Naive B cell (primary cell): ENCODE results near the gene SSUH2. TPM values are rescaled to one million over a fixed set of nuclear protein-coding genes. Genes with fewer than 3 reads are reported as not detected.

Experiments
- ATAC-seq, 2 donors: fragments of 150-1000 bp; cut with Tn5 transposase; 2 replicates each; pipeline ENCODE4 v1.10.0; 2021; ENCODE audit warnings: low read depth in 2 of 2, mild to moderate bottlenecking in 2 of 2, moderate library complexity in 2 of 2
- DNase-seq: peaks from one replicate; pipeline ENCODE4 v3.0.0; 2022
- H3K27ac Mint-ChIP-seq, 6 donors: one replicate each; pipeline ENCODE4 v1.8.0; 2020 to 2022; ENCODE audit warnings: mild to moderate bottlenecking in 6 of 6, mixed read lengths in 6 of 6, moderate library complexity in 5 of 6, inconsistent platforms in 2 of 6
- H3K27me3 Mint-ChIP-seq, 3 donors: one replicate each; pipeline ENCODE4 v1.8.0; 2021 to 2022; ENCODE audit warnings: mixed read lengths in 3 of 3, mild to moderate bottlenecking in 1 of 3
- H3K36me3 Mint-ChIP-seq, 2 donors: one replicate each; pipeline ENCODE4 v1.8.0; 2020 to 2022; ENCODE audit warnings: mixed read lengths in 2 of 2, inconsistent platforms in 1 of 2, mild to moderate bottlenecking in 1 of 2
- H3K4me1 Mint-ChIP-seq, 3 donors: one replicate each; pipeline ENCODE4 v1.8.0; 2020 to 2022; ENCODE audit warnings: mixed read lengths in 3 of 3, inconsistent platforms in 1 of 3, mild to moderate bottlenecking in 1 of 3, moderate library complexity in 1 of 3
- H3K4me3 Mint-ChIP-seq, 8 donors: one replicate each; pipeline ENCODE4 v1.8.0; 2020 to 2022; ENCODE audit warnings: mild to moderate bottlenecking in 8 of 8, mixed read lengths in 8 of 8, moderate library complexity in 8 of 8, inconsistent platforms in 2 of 8
- H3K9me3 Mint-ChIP-seq, 7 donors: one replicate each; pipeline ENCODE4 v1.8.0; 2020 to 2022; ENCODE audit warnings: mixed read lengths in 7 of 7, mild to moderate bottlenecking in 5 of 7, inconsistent platforms in 2 of 7, moderate library complexity in 1 of 7
- polyA plus RNA-seq, 6 donors: library from polyadenylated mRNA; unstranded; fragments of 300-500 nt; fragmentation: Illumina TruSeq; gene quantifications; one replicate each; pipeline ENCODE4 v1.2.3, GENCODE V29; 2021; ENCODE audit warnings: low read depth in 6 of 6

Gene SSUH2
- polyA plus RNA-seq, 6 donors from 2014 or later, result not detected

DNA sequence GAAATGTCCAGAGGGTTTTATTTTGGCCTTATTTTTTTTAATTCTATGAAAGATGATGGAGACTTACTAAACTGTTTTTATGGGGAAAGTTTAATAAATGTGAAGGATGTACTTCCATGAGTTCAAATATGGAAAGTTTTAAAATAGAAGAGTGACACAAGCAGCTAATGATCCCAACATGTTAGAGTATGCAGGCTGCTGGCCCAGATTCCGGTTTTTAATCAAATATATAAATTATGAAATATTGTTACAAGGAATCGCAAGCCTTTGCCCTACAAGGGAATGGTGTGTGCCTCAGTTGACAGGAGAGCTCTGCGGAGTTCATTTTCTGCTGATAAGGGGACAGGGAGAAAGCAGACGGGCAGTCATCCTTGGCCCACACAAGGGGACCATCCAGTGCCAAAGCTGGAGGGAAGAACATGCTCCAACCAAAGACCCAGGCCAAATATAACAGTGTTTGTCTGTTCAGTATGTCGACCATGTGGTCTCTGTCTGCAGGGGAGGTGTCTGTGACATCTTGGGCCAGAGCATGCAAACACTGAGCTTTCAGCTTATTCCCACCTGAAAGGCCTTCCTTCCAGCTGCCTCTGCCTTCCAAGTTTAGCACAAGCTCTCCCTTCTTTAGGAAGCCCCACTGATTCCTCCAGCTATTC, 69.8 kb downstream of the SSUH2 start:
- DNase-seq (no peak), ATAC-seq (no peak)
- Mint-ChIP-seq H3K27ac (no peak overlapping the region), H3K36me3 (no peaks in the 10 kb centered on the region), H3K27me3 (peaks cover 0 to 11% (median 0%) of the 10 kb centered on the region in 3 donors), H3K4me3 (no peak overlapping the region), H3K9me3 (peaks cover 0 to 4% (median 0%) of the 10 kb centered on the region in 7 donors), H3K4me1 (peaks cover 0 to 8% (median 0%) of the 10 kb centered on the region in 3 donors)

DNA sequence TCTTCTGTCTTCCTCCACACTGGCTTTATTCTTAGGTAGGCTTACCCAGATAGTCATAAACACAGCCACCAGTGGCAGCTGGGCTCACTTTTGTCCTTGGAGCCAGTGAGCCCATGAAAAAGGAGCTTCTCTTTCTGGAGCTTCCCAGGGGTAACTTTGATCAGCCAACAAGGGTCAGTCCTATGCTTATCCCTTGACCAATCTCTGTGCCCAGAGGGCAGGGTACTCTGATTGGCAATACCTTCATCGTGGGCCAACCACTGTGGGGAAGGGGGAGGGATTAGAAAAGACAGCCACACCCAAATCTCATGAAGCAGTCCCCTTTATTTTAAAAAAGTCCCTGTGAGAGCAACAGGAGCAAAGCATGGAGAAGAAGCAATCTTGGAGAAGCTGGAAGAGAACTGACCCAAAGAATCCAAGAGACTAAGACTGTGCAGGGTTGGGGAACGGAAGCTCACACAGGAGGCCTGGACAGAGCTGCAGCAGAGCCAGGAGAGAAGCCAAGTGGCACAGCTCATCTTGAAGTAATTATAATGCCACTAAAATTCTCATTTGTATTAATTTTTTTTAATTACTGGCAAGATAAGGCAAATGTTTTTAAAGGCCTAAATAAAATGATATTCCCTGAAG, 70.4 kb downstream of the SSUH2 start:
- H3K9me3 Mint-ChIP-seq, result peaks cover 0 to 5% (median 0%) of the 10 kb centered on the region in 7 donors
- no peak for ATAC-seq
- no peak for DNase-seq
- H3K27ac Mint-ChIP-seq, result peak overlapping the region in 1 of 6 donors; percentile 81
- peaks cover 0 to 8% (median 0%) of the 10 kb centered on the region in 3 donors for H3K4me1 Mint-ChIP-seq
- peaks cover 0 to 9% (median 2%) of the 10 kb centered on the region in 3 donors for H3K27me3 Mint-ChIP-seq
- H3K36me3 Mint-ChIP-seq, result no peaks in the 10 kb centered on the region
- H3K4me3 Mint-ChIP-seq, result no peak overlapping the region

DNA sequence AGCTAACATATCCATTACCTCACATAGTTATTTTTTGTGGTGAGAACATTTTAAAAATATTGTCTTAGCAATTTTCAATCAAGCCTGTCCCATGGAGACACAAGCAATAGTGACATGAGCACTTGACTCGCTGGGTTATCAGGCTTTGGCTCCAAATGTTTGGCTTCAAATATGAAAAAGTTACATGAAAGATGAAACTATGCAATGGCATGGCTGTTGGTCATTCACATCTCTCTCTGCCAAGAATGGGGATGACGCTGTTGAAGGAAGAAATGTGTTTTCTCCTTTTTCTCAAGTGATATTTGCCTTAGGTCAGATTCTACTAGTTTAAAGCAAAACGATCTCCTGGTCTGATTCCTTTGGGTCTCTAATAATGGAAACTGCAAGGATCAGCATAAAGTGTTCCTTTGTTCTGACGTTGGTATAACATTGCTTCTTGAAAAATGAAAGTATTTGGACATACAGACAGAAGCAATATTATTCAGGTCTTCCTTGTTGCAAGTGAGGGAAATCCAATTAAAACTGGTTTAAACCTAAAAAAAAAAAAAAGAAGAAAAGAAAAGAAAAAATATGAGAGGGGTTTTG, 71.2 kb downstream of the SSUH2 start:
- no peak for ATAC-seq
- no peak overlapping the region for H3K4me3 Mint-ChIP-seq
- DNase-seq, result no peak
- H3K36me3 Mint-ChIP-seq, result no peaks in the 10 kb centered on the region
- peaks cover 0 to 7% (median 5%) of the 10 kb centered on the region in 3 donors for H3K27me3 Mint-ChIP-seq
- H3K27ac Mint-ChIP-seq, result no peak overlapping the region
- H3K4me1 Mint-ChIP-seq, result peaks cover 0 to 8% (median 0%) of the 10 kb centered on the region in 3 donors
- peaks cover 0 to 6% (median 0%) of the 10 kb centered on the region in 7 donors for H3K9me3 Mint-ChIP-seq

DNA sequence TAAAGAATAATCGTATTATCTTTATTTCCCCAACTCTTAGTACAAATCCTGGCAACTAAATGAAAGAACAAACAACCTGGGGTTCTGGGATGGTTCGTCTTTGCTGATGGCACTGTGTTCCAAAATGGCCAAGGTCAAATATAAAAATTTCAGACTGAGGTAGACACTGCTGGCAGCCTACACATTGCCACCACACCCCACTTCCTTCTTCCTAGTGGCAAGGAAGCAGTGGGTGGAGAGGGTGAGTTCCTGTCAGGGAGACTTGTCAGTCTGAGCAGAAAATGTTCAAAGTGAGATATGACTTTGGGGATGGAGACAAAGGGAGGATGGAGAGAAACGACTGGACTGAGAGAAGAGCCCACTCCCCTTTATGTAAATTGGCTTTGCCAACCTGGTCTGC, 73.3 kb downstream of the SSUH2 start:
- DNase-seq (no peak), ATAC-seq (no peak)
- Mint-ChIP-seq H3K4me3 (no peak overlapping the region), H3K4me1 (peaks cover 0 to 8% (median 0%) of the 10 kb centered on the region in 3 donors), H3K9me3 (peaks cover 0 to 5% (median 0%) of the 10 kb centered on the region in 7 donors), H3K27me3 (peaks cover 0 to 7% (median 5%) of the 10 kb centered on the region in 3 donors), H3K27ac (no peak overlapping the region), H3K36me3 (no peaks in the 10 kb centered on the region)

Other genes starting within 250 kb of the SSUH2 start
- 1 to 10 TPM in 1 of 6 donors, under 1 TPM in 1, not detected in 4; 0.56 to 1.0 TPM for gene LMCD1, start 143.0 kb downstream of the SSUH2 start, polyA plus RNA-seq
- under 1 TPM in 1 of 6 donors, not detected in 5; 0.48 TPM for gene CAV3, start 89.0 kb upstream of the SSUH2 start, polyA plus RNA-seq
- under 1 TPM in 3 of 6 donors, not detected in 3; 0.05 to 0.86 (median 0.18) TPM for gene OXTR, start 124.8 kb upstream of the SSUH2 start, polyA plus RNA-seq